HL-60 (cell line): ENCODE measurements around the gene HIP1R.
"Not testable (repeated sequence)": the region's sequence is repeated elsewhere in the genome, so short reads cannot be mapped to it uniquely, and the experiment has no call there.

Source experiments
- DNase-seq, 2 experiments: peaks; one replicate each; pipeline ENCODE4 v3.0.0-alpha.2; 2010 to 2020; ENCODE audit warnings: low read depth in 1 of 2, low spot score in 1 of 2
- H3K27ac ChIP-seq: fragments of 250-450 bp; sonication (Bioruptor Pico); replicated peaks from 2 replicates; pipeline ENCODE4 v1.5.1; 2020; ENCODE audit warnings: mild to moderate bottlenecking, moderate library complexity
- H3K27me3 ChIP-seq: fragments of 250-450 bp; sonication (Bioruptor Pico); 2 replicates; pipeline ENCODE4 v1.5.1; 2021; ENCODE audit warnings: mild to moderate bottlenecking, moderate library complexity; ENCODE audit not compliant: insufficient read depth, poor library complexity, severe bottlenecking
- H3K4me3 ChIP-seq: replicated peaks from 2 replicates; pipeline ENCODE4 v1.5.1; 2011; ENCODE audit warnings: mild to moderate bottlenecking, control low read depth, low read length; ENCODE audit not compliant: insufficient read depth
- GABPA ChIP-seq: IDR thresholded peaks from 2 replicates; pipeline ENCODE4 v1.6.1; 2012; ENCODE audit warnings: low read depth
- POLR2AphosphoS5 ChIP-seq: IDR thresholded peaks from 2 replicates; pipeline ENCODE4 v1.6.1; 2012; ENCODE audit warnings: low read depth
- SPI1 ChIP-seq: IDR thresholded peaks from 2 replicates; pipeline ENCODE4 v1.6.1; 2012; ENCODE audit warnings: low read depth, mild to moderate bottlenecking, borderline replicate concordance
- TF ChIP-seq, protein P1 (sequence below): IDR thresholded peaks from one replicate; pipeline ENCODE4 v1.5.1; 2011; ENCODE audit warnings: low read length, control low read depth, inconsistent platforms; ENCODE audit not compliant: insufficient read depth
- TF ChIP-seq, protein P2 (sequence below): IDR thresholded peaks from 2 replicates; pipeline ENCODE4 v1.6.1; 2012; ENCODE audit warnings: low read depth; ENCODE audit not compliant: insufficient replicate concordance

Gene HIP1R

DNA sequence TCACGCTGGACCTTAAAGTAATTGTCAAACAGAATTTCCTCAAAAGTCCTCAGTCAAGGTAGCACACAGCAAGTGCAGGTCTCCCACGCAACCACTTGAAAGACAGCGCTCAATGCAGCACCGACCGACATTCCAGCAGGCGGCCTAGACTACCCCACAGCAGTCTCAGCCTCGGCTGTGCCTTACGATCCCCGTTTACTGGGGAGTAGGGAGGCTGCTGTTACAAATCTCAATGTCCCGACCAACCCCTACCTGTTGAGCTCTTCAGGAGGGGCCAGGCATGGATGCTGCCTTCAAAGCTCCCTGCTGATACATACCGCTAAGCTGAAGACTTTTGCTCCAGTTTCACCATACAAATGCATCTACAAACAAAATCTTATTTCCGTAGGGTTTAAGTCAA, 38.8 kb downstream of the HIP1R start:
- Histone ChIP-seq H3K27ac (no peak overlapping the region), H3K4me3 (no peak overlapping the region), H3K27me3 (no peaks in the 10 kb centered on the region)
- TF ChIP-seq, protein P1, sequence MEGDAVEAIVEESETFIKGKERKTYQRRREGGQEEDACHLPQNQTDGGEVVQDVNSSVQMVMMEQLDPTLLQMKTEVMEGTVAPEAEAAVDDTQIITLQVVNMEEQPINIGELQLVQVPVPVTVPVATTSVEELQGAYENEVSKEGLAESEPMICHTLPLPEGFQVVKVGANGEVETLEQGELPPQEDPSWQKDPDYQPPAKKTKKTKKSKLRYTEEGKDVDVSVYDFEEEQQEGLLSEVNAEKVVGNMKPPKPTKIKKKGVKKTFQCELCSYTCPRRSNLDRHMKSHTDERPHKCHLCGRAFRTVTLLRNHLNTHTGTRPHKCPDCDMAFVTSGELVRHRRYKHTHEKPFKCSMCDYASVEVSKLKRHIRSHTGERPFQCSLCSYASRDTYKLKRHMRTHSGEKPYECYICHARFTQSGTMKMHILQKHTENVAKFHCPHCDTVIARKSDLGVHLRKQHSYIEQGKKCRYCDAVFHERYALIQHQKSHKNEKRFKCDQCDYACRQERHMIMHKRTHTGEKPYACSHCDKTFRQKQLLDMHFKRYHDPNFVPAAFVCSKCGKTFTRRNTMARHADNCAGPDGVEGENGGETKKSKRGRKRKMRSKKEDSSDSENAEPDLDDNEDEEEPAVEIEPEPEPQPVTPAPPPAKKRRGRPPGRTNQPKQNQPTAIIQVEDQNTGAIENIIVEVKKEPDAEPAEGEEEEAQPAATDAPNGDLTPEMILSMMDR = no peak
- no peak for TF ChIP-seq GABPA
- TF ChIP-seq, protein P2, sequence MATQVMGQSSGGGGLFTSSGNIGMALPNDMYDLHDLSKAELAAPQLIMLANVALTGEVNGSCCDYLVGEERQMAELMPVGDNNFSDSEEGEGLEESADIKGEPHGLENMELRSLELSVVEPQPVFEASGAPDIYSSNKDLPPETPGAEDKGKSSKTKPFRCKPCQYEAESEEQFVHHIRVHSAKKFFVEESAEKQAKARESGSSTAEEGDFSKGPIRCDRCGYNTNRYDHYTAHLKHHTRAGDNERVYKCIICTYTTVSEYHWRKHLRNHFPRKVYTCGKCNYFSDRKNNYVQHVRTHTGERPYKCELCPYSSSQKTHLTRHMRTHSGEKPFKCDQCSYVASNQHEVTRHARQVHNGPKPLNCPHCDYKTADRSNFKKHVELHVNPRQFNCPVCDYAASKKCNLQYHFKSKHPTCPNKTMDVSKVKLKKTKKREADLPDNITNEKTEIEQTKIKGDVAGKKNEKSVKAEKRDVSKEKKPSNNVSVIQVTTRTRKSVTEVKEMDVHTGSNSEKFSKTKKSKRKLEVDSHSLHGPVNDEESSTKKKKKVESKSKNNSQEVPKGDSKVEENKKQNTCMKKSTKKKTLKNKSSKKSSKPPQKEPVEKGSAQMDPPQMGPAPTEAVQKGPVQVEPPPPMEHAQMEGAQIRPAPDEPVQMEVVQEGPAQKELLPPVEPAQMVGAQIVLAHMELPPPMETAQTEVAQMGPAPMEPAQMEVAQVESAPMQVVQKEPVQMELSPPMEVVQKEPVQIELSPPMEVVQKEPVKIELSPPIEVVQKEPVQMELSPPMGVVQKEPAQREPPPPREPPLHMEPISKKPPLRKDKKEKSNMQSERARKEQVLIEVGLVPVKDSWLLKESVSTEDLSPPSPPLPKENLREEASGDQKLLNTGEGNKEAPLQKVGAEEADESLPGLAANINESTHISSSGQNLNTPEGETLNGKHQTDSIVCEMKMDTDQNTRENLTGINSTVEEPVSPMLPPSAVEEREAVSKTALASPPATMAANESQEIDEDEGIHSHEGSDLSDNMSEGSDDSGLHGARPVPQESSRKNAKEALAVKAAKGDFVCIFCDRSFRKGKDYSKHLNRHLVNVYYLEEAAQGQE = no peak
- no peak for TF ChIP-seq POLR2AphosphoS5
- no peak for TF ChIP-seq SPI1
- no peak for DNase-seq

DNA sequence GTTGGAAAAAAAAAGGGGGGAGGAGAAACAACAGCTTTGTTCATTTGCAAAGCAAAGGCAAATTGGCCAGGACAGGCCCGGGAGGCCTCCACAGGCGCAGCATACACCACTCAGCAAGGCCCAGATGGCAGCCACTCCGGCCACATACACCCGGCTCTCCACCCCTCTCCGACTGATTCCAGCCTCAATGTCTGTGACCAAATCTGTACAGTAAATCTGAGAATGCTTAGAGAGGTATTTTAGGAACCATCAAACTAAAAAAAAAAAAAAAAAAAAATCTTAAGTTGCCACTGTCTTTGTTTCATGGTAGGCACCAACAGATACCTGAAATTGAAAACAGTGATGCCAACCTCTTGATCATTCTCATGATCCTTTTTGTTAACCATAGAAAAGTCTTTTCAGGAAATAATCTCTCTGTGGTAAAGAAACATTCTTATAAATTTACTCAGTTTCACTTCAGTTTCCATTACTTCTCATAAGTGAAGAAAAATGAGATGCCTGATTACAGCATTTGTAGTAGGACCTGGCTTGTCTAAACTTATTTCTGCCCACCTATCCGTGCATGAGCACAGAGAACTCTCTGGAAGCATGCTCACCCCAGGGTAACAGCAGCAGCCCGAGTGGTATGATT, 40.4 kb downstream of the HIP1R start:
- Histone ChIP-seq H3K4me3 (no peak overlapping the region), H3K27me3 (no peaks in the 10 kb centered on the region), H3K27ac (no peak overlapping the region)
- TF ChIP-seq, protein P2 = no peak
- no peak for TF ChIP-seq SPI1
- TF ChIP-seq, protein P1 = no peak
- no peak for TF ChIP-seq GABPA
- TF ChIP-seq POLR2AphosphoS5 = no peak
- no peak for DNase-seq

DNA sequence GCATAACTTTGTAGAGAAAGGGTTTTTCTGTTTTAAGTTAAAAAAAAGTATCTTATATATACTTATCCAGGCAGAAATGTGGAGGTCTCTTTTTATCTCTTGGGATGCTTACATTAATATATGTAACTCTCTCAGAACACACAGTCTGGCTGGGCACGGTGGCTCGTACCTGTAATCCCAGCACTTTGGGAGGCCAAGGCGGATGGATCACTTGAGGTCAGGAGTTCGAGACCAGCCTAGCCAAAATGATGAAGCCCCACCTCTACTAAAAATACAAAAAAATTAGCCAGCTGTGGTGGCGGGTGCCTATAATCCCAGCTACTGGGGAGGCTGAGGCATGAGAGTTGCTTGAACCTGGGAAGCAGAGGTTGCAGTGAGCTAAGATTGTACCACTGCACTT, 41.0 kb downstream of the HIP1R start:
- H3K27ac ChIP-seq, H3K27me3 ChIP-seq, DNase-seq, H3K4me3 ChIP-seq: not testable (repeated sequence)

DNA sequence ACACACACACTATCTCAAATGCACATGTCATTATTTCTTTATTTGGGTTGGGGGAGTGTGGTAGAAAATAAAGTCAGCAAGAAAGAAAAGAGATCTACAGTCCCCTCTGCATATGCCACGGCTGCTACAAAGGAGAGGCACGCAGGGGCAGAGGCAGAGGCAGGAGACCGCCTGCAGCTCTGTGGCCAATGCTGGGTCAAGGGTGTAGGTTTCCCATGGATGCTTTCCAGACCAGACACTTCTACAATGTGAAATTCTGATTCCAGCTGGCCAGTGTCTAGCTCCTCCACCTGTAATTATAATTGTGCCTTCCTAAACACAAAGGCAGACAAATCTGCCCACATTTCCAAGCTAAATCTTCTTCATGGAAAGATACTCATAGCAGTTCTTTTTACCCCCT, 41.5 kb downstream of the HIP1R start:
- H3K27ac ChIP-seq = no peak overlapping the region
- no peak overlapping the region for H3K4me3 ChIP-seq
- H3K27me3 ChIP-seq = no peaks in the 10 kb centered on the region
- no peak for DNase-seq
- TF ChIP-seq, protein P1 = no peak
- TF ChIP-seq, protein P2 = no peak
- TF ChIP-seq GABPA = no peak
- TF ChIP-seq POLR2AphosphoS5 = no peak
- TF ChIP-seq SPI1 = no peak
